ENCODE data around the gene KDM6A. TPM values are rescaled to one million over a fixed set of nuclear protein-coding genes. Genes with fewer than 3 reads are reported as not detected.

The KDM6A gene
- total and polyA plus RNA-seq, 9 of the 15 experiments (the other 6 are each of a cell fraction or from before 2014, with no cell fraction given), result 8.4 to 34.3 (median 22.9) TPM

DNA sequence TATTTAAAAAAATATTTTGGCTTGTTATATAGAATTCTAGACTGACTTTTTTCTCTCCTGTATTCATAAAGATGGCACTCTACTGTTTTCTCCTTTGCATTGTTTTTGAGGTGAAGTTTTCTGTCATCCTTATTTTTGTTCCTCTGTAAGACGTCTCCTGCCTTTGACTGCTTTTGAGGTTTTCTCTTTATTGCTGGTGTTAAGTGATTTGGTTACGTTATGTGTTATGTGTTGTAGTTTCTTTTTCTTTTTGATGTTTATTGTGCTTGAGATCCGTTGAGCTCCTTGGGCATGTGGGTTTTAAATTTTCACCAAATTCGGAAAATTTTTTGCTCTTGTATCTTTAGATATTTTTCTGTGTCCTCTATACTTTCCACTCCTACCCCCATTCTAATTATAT, 50.0 kb downstream of the KDM6A start (continued):
- TF ChIP-seq TFAP4 (CRISPR knock-in tag; IDR thresholded peaks at IDR 0.05; ENCODE audit: borderline replicate concordance) (no peak), RBM25 (IDR thresholded peaks at IDR 0.05; ENCODE audit: low read depth, low read length, severe bottlenecking) (no peak), ZBTB34 (CRISPR knock-in tag; IDR thresholded peaks at IDR 0.05) (no peak), TEAD1 (CRISPR knock-in tag; IDR thresholded peaks at IDR 0.05) (no peak)

- no peak overlapping the region for H2AFZ ChIP-seq (ENCODE audit: low read depth, low read length)
- CTCF ChIA-PET (ENCODE audit: low intra/inter-chr PET ratio), result no interaction called here
- no peak overlapping the region for H3K9ac ChIP-seq (ENCODE audit: insufficient read depth in 1 of 2, low read depth in 2 of 2, low read length in 2 of 2)
- ATAC-seq, result peak; percentile 51; the same call in 2 of the 3 replicates
- no peaks in the 10 kb centered on the region for H3K9me1 ChIP-seq (ENCODE audit: control insufficient read depth, insufficient read depth, low read length)
- H3K4me1 ChIP-seq (replicated peaks in 1 of 2; ENCODE audit: control insufficient read depth in 2 of 2, insufficient read depth in 2 of 2, low read length in 2 of 2), result peaks cover 0 to 4% of the 10 kb centered on the region in 2 experiments; a peak in 3 of 5 replicates
- no peaks in the 10 kb centered on the region for H3K9me3 ChIP-seq (replicated peaks; ENCODE audit: control insufficient read depth, insufficient read depth, low read depth, low read length)
- H3K27ac ChIP-seq (ENCODE audit: extremely low read depth, low read depth, low read length), result no peak overlapping the region
- H3K79me2 ChIP-seq (ENCODE audit: control insufficient read depth, insufficient read depth, low read length), result peaks cover 100% of the 10 kb centered on the region
- H3K27me3 ChIP-seq (ENCODE audit: control insufficient read depth in 2 of 2, insufficient read depth in 2 of 2, low read length in 2 of 2), result no peaks in the 10 kb centered on the region
- H3K36me3 ChIP-seq (ENCODE audit: control insufficient read depth, insufficient read depth, low read length), result no peaks in the 10 kb centered on the region
- no peak for DNase-seq (ENCODE audit: extremely low read depth in 1 of 4, low spot score in 3 of 4)
- in situ Hi-C loops (cut with MboI), result no loop called here
- no peak for TF ChIP-seq MEIS2 (IDR thresholded peaks at IDR 0.05; ENCODE audit: partially characterized antibody)
- TF ChIP-seq ZBTB2 (IDR thresholded peaks at IDR 0.05), result no peak
- TF ChIP-seq SMARCA5 (IDR thresholded peaks at IDR 0.05), result no peak
- TF ChIP-seq ESRRB (CRISPR knock-in tag; IDR thresholded peaks at IDR 0.05; ENCODE audit: borderline replicate concordance), result no peak
- TF ChIP-seq NCOA4 (IDR thresholded peaks at IDR 0.05; ENCODE audit: partially characterized antibody), result no peak
- peak; percentile 65 to 68 for TF ChIP-seq NRF1 (conservative IDR thresholded peaks at IDR 0.05 in 1 of 2, IDR thresholded peaks at IDR 0.05 in 1 of 2)
- TF ChIP-seq SIX5 (IDR thresholded peaks at IDR 0.05; ENCODE audit: borderline replicate concordance in 1 of 2, insufficient read depth in 1 of 2, low read depth in 1 of 2, low read length in 2 of 2), result no peak
- no peak for TF ChIP-seq HOXB6 (CRISPR knock-in tag; IDR thresholded peaks at IDR 0.05; ENCODE audit: borderline replicate concordance)
- TF ChIP-seq, protein P1, sequence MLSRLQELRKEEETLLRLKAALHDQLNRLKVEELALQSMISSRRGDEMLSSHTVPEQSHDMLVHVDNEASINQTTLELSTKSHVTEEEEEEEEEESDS (CRISPR knock-in tag; IDR thresholded peaks at IDR 0.05), result no peak
- H3K4me3 ChIP-seq, result no peak overlapping the region
- WGBS (ENCODE audit: insufficient coverage, low coverage, missing lambda C conversion rate), result 86% methylated on average over 1 of the region's 1 CpG
- FAIRE-seq, result no peak
- BruUV-seq (replicated peaks), result no TSS peak
- H3K4me2 ChIP-seq (ENCODE audit: insufficient read depth, low read length), result no peak overlapping the region
- intact Hi-C loops (cut with micrococcal nuclease), result no loop called here
- POLR2A ChIA-PET, result interaction anchor here (1.2 kb wide), 1 partner anchor 29 kb away, joined by 3 read pairs; no protein-coding TSS in a partner anchor
- H4K20me1 ChIP-seq (replicated peaks; ENCODE audit: control insufficient read depth, insufficient read depth, low read length), result 0 out of 2 replicates have a peak, but pooled peaks cover 5% of the 10 kb centered on the region
These were observed 54.4 kb downstream of the KDM6A start for GRCh38 chrX:44927398-44927797.
